Measurements from ENCODE around the gene RPL23. TPM values are rescaled to one million over a fixed set of nuclear protein-coding genes. Genes with fewer than 3 reads are reported as not detected.

Gene RPL23
- total RNA-seq, 4 donors from 2014 or later: 1,475 to 2,290 (median 1,639) TPM

- TF ChIP-seq CTCF (IDR thresholded peaks at IDR 0.05) (no peak), POLR2A (IDR thresholded peaks at IDR 0.05) (no peak)
Observed at GRCh38 chr17:38851434-38851833, 2.1 kb downstream of the RPL23 start.

GRCh38 chr17:38850374-38850773, 3.1 kb downstream of the RPL23 start:
- intact Hi-C loops (cut with DNase I; ENCODE audit: low total_unique reads): no loop called here
- TF ChIP-seq POLR2A (IDR thresholded peaks at IDR 0.05): no peak
- no peak for TF ChIP-seq CTCF (IDR thresholded peaks at IDR 0.05)
- no peak overlapping the region for H3K4me3 ChIP-seq (ENCODE audit: low read depth, poor library complexity, severe bottlenecking)
- DNase-seq (ENCODE audit: low spot score in 2 of 2): no peak
- WGBS, 2 donors: 69 to 74% methylated on average over 7 of the region's 7 CpGs

More at GRCh38 chr17:38851434-38851833, 2.1 kb downstream of the RPL23 start:
- H3K4me3 ChIP-seq (ENCODE audit: low read depth, poor library complexity, severe bottlenecking): no peak overlapping the region
- DNase-seq (ENCODE audit: low spot score in 2 of 2): no peak
- 39 to 50% methylated on average over 2 of the region's 2 CpGs for WGBS, 2 donors
- intact Hi-C loops (cut with DNase I; ENCODE audit: low total_unique reads): no loop called here

- 70 to 71% methylated on average over 16 of the region's 16 CpGs for WGBS, 2 donors
- no peak overlapping the region for H3K4me3 ChIP-seq (ENCODE audit: low read depth, poor library complexity, severe bottlenecking)
- intact Hi-C loops (cut with DNase I; ENCODE audit: low total_unique reads): no loop called here
Observed at GRCh38 chr17:38848939-38849605, 4.4 kb downstream of the RPL23 start.

GRCh38 chr17:38848557-38848891, 5.0 kb downstream of the RPL23 start:
- TF ChIP-seq CTCF (IDR thresholded peaks at IDR 0.05) (no peak), POLR2A (IDR thresholded peaks at IDR 0.05) (no peak)
- intact Hi-C loops (cut with DNase I; ENCODE audit: low total_unique reads): no loop called here
- no peak for DNase-seq (ENCODE audit: low spot score in 2 of 2)
- 100% methylated on average over 1 of the region's 1 CpG for WGBS, 2 donors
- no peak overlapping the region for H3K4me3 ChIP-seq (ENCODE audit: low read depth, poor library complexity, severe bottlenecking)

More at GRCh38 chr17:38848939-38849605, 4.4 kb downstream of the RPL23 start:
- no peak for DNase-seq (ENCODE audit: low spot score in 2 of 2)
- no peak for TF ChIP-seq POLR2A (IDR thresholded peaks at IDR 0.05)
- TF ChIP-seq CTCF (IDR thresholded peaks at IDR 0.05): no peak

GRCh38 chr17:38844261-38844757, 9.2 kb downstream of the RPL23 start:
- no peak for TF ChIP-seq CTCF (IDR thresholded peaks at IDR 0.05)
- H3K4me3 ChIP-seq (ENCODE audit: low read depth, poor library complexity, severe bottlenecking): no peak overlapping the region
- WGBS, 2 donors: 37 to 52% methylated on average over 12 to 13 of the region's 13 CpGs
- no peak for DNase-seq (ENCODE audit: low spot score in 2 of 2)
- intact Hi-C loops (cut with DNase I; ENCODE audit: low total_unique reads): no loop called here

GRCh38 chr17:38825762-38826247, 27.7 kb downstream of the RPL23 start:
- 87 to 88% methylated on average over 17 of the region's 17 CpGs for WGBS, 2 donors
- H3K4me3 ChIP-seq (ENCODE audit: low read depth, poor library complexity, severe bottlenecking): peak overlapping the region; percentile 82
- intact Hi-C loops (cut with DNase I; ENCODE audit: low total_unique reads): no loop called here
- TF ChIP-seq POLR2A (IDR thresholded peaks at IDR 0.05): no peak
- no peak for TF ChIP-seq CTCF (IDR thresholded peaks at IDR 0.05)
- DNase-seq (ENCODE audit: low spot score in 2 of 2): no peak
